ENCODE data around the gene KCTD5. TPM values are rescaled to one million over a fixed set of nuclear protein-coding genes. Genes with fewer than 3 reads are reported as not detected.
"Not testable (repeated sequence)": the region's sequence is repeated elsewhere in the genome, so short reads cannot be mapped to it uniquely, and the experiment has no call there.

The KCTD5 gene
- total RNA-seq, 1 donor from 2014 or later, result 24.3 TPM

GRCh38 chr16:2691491-2692248, 9.3 kb downstream of the KCTD5 start:
- no peak overlapping the region for H3K4me3 Mint-ChIP-seq (ENCODE audit: unreplicated experiment)
- peaks cover 6% of the 10 kb centered on the region for H3K27me3 Mint-ChIP-seq (ENCODE audit: unreplicated experiment)
- H3K36me3 Mint-ChIP-seq (ENCODE audit: low read depth, unreplicated experiment), result peaks cover 4% of the 10 kb centered on the region
- H3K9me3 Mint-ChIP-seq (ENCODE audit: unreplicated experiment), result no peaks in the 10 kb centered on the region
- DNase-seq (ENCODE audit: low spot score), result no peak
- peaks cover 10% of the 10 kb centered on the region for H3K4me1 Mint-ChIP-seq (ENCODE audit: unreplicated experiment)
- TF ChIP-seq CTCF (IDR thresholded peaks at IDR 0.05; ENCODE audit: unreplicated experiment), result no peak
- H3K27ac Mint-ChIP-seq (ENCODE audit: unreplicated experiment), result no peak overlapping the region

- H3K27me3 Mint-ChIP-seq (ENCODE audit: unreplicated experiment), result peaks cover 6% of the 10 kb centered on the region
- H3K27ac Mint-ChIP-seq (ENCODE audit: unreplicated experiment), result no peak overlapping the region
- TF ChIP-seq CTCF (IDR thresholded peaks at IDR 0.05; ENCODE audit: unreplicated experiment), result no peak
- DNase-seq (ENCODE audit: low spot score), result no peak
- peaks cover 3% of the 10 kb centered on the region for H3K4me1 Mint-ChIP-seq (ENCODE audit: unreplicated experiment)
- H3K36me3 Mint-ChIP-seq (ENCODE audit: low read depth, unreplicated experiment), result peaks cover 4% of the 10 kb centered on the region
- no peaks in the 10 kb centered on the region for H3K9me3 Mint-ChIP-seq (ENCODE audit: unreplicated experiment)
- H3K4me3 Mint-ChIP-seq (ENCODE audit: unreplicated experiment), result no peak overlapping the region
Observed at GRCh38 chr16:2692251-2692947, 10.1 kb downstream of the KCTD5 start.

- peaks cover 5% of the 10 kb centered on the region for H3K27me3 Mint-ChIP-seq (ENCODE audit: unreplicated experiment)
- no peak for DNase-seq (ENCODE audit: low spot score)
- no peaks in the 10 kb centered on the region for H3K4me1 Mint-ChIP-seq (ENCODE audit: unreplicated experiment)
- H3K27ac Mint-ChIP-seq (ENCODE audit: unreplicated experiment), result peak overlapping the region; percentile 70
- peaks cover 9% of the 10 kb centered on the region for H3K36me3 Mint-ChIP-seq (ENCODE audit: low read depth, unreplicated experiment)
- no peak overlapping the region for H3K4me3 Mint-ChIP-seq (ENCODE audit: unreplicated experiment)
- no peaks in the 10 kb centered on the region for H3K9me3 Mint-ChIP-seq (ENCODE audit: unreplicated experiment)
- TF ChIP-seq CTCF (IDR thresholded peaks at IDR 0.05; ENCODE audit: unreplicated experiment), result no peak
Observed at GRCh38 chr16:2692948-2693651, 10.8 kb downstream of the KCTD5 start.

- H3K4me1 Mint-ChIP-seq (ENCODE audit: unreplicated experiment); H3K9me3 Mint-ChIP-seq (ENCODE audit: unreplicated experiment); H3K36me3 Mint-ChIP-seq (ENCODE audit: low read depth, unreplicated experiment); H3K27ac Mint-ChIP-seq (ENCODE audit: unreplicated experiment); DNase-seq (ENCODE audit: low spot score); H3K4me3 Mint-ChIP-seq (ENCODE audit: unreplicated experiment); H3K27me3 Mint-ChIP-seq (ENCODE audit: unreplicated experiment): not testable (repeated sequence)
Observed at GRCh38 chr16:2696601-2697250, 14.4 kb downstream of the KCTD5 start.

GRCh38 chr16:2697401-2697948, 15.2 kb downstream of the KCTD5 start:
- no peak overlapping the region for H3K27ac Mint-ChIP-seq (ENCODE audit: unreplicated experiment)
- DNase-seq (ENCODE audit: low spot score), result no peak
- peaks cover 2% of the 10 kb centered on the region for H3K27me3 Mint-ChIP-seq (ENCODE audit: unreplicated experiment)
- H3K4me1 Mint-ChIP-seq (ENCODE audit: unreplicated experiment), result no peaks in the 10 kb centered on the region
- no peaks in the 10 kb centered on the region for H3K9me3 Mint-ChIP-seq (ENCODE audit: unreplicated experiment)
- no peak overlapping the region for H3K4me3 Mint-ChIP-seq (ENCODE audit: unreplicated experiment)
- H3K36me3 Mint-ChIP-seq (ENCODE audit: low read depth, unreplicated experiment), result peaks cover 9% of the 10 kb centered on the region
- TF ChIP-seq CTCF (IDR thresholded peaks at IDR 0.05; ENCODE audit: unreplicated experiment), result no peak
